Activated T-cell treated with anti-CD3 and anti-CD28 coated beads for 4 hours (primary cell): ENCODE data around the gene CAPN3.
"Not testable (repeated sequence)": the region's sequence is repeated elsewhere in the genome, so short reads cannot be mapped to it uniquely, and the experiment has no call there.

Experiments
- DNase-seq: peaks from one replicate; pipeline ENCODE4 v3.0.0-alpha.2; 2020

Gene CAPN3

GRCh38 chr15:42359249-42359648 lies at the start of gene CAPN3:
TSS of gene CAPN3 (plus strand) at chr15:42359501. CDS start at chr15:42359806, 305 bp downstream.
- no peak for DNase-seq

GRCh38 chr15:42313463-42313862 lies 45.8 kb upstream of the CAPN3 start:
- DNase-seq: no peak

- DNase-seq: no peak
Measured at GRCh38 chr15:42314818-42315217, 44.5 kb upstream of the CAPN3 start.

DNA sequence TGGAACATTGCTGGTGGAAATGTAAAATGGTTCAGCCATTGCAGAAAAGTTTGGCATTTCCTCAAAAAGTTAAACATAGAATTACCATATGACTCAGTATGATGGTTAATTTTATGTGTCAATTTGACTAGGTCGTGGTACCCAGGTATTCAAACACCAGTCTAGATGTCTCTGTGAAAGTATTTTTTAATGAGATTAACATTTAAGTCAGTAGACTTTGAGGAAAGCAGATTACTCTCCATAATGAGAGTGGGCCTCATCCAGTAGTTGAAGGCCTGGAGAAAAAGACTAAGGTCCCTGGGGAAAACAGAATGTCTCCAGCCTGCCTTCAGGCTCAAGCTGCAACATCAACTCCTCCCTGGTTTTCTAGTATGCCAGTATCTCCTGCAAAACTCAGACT lies 43.8 kb upstream of the CAPN3 start:
- DNase-seq: no peak

DNA sequence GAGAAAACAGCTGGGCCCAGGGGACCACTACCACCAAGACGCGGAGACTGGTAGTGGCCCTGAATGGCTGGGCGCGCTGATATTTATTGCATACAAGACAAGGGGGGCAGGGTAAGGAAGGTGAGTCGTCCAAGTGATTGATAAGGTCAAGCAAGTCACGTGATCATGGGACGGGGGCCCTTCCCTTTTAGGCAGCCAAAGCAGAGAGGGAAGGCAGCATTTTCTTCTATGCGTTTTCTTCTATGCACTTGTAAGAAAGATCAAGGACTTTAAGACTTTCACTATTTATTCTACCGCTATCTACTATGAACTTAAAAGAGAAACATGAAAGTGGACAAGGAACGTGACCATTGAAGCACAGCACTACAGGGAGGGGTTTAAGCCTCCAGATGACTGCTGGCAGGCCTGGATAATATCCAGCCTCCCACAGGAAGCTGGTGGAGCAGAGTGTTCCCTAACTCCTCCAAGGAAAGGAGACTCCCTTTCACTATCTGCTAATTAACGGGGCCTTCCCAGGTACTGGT lies 43.0 kb upstream of the CAPN3 start:
- not testable (repeated sequence) for DNase-seq

DNA sequence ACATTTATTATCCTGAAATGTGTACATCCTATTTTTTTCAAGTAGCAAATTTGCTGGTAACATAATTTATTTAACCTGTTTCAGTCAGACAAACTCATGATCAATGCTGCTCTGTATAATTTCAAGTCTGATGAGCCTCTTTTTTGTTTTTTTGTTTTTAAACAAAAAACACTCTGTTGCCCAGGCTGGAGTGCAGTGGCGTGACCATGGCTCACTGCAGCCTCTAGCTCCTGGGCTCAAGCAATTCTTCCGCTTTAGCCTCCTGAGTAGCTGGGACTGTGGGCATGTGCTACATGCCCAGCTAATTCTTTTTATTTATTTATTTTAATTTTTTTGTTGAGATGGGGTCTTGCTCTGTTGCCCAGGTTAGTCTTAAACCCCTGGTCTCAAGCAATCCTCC lies 40.1 kb upstream of the CAPN3 start:
- DNase-seq: no peak

DNA sequence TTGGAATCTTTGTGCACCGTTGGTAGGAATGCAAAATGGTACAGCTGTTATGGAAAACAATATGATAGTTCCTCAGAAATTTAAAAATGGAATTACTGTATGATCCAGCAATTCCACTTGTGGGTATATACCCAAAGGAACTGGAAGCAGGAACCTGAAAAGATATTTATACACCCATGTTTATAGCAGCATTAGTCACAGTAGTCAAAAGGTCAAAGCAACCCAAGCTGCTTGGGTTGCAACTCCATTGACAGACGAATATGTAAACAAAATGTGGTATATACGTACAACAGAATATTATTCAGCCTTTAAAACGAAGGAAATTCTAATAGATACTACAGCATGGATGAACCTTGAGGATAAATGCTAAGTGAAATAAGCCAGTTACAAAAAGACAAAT lies 35.0 kb upstream of the CAPN3 start:
- no peak for DNase-seq

GRCh38 chr15:42329161-42329560 lies 30.1 kb upstream of the CAPN3 start:
- no peak for DNase-seq

GRCh38 chr15:42329992-42330391 lies 29.3 kb upstream of the CAPN3 start:
- no peak for DNase-seq

GRCh38 chr15:42331235-42331634 lies 28.1 kb upstream of the CAPN3 start:
- no peak for DNase-seq

DNA sequence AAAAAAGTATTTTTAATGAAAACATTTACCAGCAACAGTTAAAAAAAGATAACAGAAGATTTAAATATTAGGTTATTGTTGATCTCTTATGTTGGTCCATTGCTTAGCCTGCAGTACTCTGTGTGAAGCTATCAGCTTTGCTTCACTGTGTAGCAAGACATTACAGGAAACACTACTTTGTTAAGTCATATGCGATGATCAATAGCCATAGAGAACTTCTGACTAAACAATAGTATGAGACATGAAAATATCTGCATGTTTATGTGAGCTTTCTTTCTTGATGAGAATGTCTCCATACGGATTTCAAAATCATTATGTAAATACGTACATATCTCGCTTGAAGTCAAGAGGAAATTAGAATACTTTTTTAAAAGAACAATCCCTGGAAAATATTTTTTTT lies 27.0 kb upstream of the CAPN3 start:
- no peak for DNase-seq

DNA sequence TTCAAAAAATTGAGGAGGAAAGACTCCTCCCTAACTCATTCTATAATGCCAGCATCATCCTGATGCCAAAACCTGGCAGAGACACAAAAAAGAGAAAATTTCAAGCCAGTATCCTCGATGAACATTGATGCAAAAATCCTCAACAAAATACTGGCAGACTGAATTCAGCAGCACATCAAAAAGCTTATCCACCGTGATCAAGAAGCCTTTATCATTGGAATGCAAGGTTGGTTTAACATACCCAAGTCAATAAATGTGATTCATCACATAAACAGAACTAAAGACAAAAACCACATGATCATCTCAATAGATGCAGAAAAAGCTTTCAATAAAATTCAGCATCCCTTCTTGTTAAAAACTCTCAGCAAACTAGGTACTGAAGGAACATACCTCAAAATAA lies 24.2 kb upstream of the CAPN3 start:
- no peak for DNase-seq

DNA sequence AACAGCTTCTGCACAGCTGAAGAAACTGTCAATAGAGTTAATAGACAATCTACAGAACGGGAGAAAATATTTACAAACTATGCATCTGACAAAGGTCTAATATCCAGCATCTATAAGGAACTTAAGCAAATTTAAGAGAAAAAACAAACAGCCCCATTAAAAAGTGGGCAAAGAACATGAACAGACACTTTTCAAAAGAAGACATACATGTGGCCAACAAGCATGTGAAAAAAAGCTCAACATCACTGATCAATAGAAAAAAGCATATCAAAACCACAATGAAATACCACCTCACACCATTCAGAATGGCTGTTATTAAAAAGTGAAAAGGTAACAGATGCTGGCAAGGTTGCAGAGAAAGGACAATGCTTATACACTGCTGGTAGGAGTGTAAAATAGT lies 22.7 kb upstream of the CAPN3 start:
- DNase-seq: not testable (repeated sequence)

DNA sequence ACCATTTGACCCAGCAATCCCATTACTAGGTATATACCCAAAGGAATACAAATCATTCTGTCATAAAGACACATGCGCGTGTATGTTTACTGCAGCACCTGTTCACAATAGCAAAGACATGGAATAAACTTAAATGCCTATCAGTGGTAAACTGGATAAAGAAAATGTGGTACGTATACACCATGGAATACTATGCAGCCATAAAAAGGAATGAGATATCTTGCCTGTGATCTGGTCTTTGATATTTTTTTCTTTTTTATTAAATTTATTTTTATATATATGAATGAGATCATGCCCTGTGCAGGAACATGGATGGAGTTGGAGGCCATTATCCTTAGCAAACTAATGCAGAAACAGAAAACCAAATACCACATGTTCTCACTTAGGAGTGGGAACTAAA lies 22.2 kb upstream of the CAPN3 start:
- not testable (repeated sequence) for DNase-seq

DNA sequence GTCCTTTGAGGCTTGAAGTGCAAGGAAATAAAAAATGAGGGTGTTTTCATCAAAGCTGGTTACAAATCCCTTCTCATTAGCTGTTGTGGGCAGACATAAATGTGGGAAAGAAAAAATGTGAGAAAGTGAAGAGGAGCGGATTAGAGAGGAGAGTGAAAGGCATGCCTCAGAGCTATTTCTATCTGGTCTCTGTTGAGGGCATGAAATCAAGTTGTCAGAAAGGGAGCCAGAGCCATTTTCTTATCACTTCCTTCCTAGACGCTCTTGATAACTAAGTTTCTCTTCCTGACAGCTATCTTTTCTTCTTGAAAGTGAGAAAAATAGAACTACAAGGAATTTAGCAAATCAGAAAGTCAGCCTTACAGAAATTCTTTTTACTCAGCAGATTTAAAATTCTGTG lies 20.8 kb upstream of the CAPN3 start:
- no peak for DNase-seq

GRCh38 chr15:42343596-42344232 lies 15.6 kb upstream of the CAPN3 start:
- no peak for DNase-seq

- no peak for DNase-seq
Measured at GRCh38 chr15:42344763-42345162, 14.5 kb upstream of the CAPN3 start.

DNA sequence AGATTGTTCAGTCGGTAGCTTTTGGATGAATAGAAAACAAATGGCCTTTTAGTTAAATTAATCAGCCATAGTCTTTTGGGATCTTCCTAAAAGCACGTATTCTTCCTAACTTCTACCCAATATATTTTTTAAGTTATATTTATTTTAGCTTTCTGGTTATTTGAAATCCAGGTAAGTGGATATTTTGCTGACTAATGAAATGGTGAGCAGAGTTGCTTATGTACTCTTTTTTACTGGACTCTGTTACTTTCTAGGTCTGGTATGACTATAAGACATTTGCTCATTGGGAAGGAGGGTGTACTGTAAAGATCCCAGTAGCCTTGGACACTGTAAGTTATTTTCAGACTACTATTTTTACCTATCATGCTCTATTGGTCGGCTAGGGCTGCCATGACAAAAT lies 13.8 kb upstream of the CAPN3 start:
- no peak for DNase-seq

DNA sequence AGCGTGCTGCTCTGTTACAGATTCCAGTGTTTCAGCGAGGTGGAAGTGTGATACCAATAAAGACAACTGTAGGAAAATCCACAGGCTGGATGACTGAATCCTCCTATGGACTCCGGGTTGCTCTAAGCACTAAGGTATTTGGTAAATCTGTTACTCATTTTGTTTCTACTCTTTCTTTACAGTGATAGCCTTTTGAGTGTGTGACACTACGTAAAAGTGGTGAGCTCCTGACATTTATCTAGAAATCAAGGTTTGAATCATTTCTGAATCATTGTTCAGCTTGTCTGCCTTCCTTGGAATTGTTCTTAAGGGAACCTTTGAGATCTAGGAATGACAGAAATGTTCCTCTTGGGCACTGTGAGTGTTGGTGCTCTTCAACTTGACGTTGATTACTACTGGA lies 11.2 kb upstream of the CAPN3 start:
- DNase-seq: no peak

DNA sequence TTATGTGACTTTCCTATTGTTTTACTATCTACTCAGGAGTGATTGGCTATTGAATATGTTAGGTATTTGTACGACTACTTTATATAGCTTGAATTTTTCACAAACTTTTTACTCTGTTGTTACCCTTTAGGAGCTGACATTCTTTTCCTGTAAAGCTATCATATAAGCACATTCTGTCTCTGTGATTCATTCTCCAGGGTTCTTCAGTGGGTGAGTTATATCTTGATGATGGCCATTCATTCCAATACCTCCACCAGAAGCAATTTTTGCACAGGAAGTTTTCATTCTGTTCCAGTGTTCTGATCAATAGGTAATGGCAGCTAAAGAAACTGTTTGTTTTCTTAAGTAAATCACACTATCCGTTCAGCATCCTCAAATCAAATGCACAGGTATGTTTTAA lies 10.1 kb upstream of the CAPN3 start:
- DNase-seq: no peak

DNA sequence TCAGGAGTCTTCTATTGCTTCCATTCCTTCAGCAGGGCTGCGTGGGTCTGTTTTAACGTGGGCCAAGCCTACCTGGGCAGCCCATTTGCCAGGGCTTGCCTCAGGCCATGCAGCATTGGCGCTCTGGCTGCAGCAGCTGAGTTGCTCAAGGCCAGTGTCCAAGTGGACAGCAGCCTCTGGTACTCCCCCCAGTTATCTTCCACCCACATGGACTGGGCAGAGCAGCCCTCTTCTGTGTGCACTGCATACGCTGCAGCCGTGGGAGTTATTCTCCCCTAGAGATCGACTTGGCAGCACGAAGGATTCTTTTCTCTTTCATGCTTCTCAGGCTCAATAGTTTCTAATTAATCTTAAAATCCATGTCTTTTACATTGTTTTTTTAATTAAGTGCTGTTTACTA lies 6.9 kb upstream of the CAPN3 start:
- DNase-seq: no peak

DNA sequence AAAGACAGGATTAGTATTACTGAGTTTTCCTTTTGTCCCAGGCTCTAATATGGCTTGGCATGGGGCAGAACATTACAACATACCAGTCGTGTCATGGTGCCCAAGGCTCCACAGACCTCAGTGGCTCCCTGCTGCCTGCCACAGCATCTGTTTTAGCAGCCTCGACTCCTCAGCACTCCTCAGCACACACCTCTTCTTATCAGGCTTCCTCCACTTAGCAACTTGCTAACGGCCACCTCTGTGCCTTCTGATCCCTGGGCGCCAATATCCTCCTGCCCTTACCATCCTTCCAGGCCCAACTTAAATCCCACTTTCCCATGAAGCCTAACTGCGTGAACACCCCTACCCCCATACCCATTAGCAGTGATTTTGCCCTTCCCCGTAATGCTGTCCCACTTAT lies 6.2 kb upstream of the CAPN3 start:
- DNase-seq: no peak

DNA sequence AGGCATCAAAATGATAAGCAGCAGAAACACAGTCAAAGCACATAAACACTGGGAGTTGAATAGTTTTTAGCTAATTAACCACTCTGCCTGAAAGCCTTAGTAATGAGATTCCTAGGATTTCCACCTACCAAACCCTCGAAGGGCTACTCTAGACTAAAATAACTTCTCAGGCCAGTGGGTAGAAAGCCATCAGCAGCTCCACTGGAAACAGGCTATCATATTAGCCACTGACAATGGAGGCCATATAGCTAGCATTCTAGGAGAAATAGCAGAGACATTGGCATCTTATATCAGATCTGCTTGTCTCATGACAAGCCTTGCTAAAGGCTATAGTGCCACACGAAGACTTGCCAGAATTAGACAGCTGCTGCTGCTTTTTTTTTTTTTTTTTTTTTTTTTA lies 4.5 kb upstream of the CAPN3 start:
- no peak for DNase-seq

DNA sequence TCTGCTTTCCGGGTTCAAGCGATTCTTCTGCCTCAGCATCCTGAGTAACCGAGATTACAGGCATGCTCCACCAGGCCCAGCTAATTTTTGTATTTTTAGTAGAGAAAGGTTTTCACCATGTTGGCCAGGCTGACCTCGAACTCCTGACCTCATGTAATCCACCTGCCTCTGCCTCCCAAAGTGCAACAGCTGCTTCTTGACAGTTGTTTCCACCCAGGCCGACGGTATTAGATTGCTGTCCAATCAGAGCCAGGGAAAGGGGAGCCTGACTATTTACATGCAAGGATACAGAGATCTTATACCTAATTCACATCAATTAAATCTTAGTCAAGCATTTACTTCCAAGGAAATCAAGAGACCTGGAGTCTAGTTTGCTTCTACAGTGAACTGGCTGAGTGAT lies 4.0 kb upstream of the CAPN3 start:
- DNase-seq: no peak

- DNase-seq: no peak
Measured at GRCh38 chr15:42356851-42357250, 2.5 kb upstream of the CAPN3 start.
